H1 (cell line): ENCODE data around the gene SYTL1. TPM values are rescaled to one million over a fixed set of nuclear protein-coding genes. Genes with fewer than 3 reads are reported as not detected.
A peak's percentile ranks its signal among the peaks of the same experiment; 100 is the strongest.

Experiments
- CTCF ChIA-PET: fragments of 300-600 bp; sonication (Branson Sonifier 250); formaldehyde crosslinking; loops from one replicate; lab custom pipeline; 2021; ENCODE audit not compliant: partially characterized antibody; lab: Charles Lee
- POLR2A ChIA-PET: fragments of 300-600 bp; sonication (Branson Sonifier 250); formaldehyde crosslinking; loops from one replicate; lab custom pipeline; 2021; ENCODE audit warnings: inconsistent platforms; ENCODE audit not compliant: partially characterized antibody; lab: Charles Lee
- DNase-seq, 2 experiments: peaks; one replicate each; pipeline versions ENCODE4 v3.0.0 to v3.0.0-alpha.2; 2010 to 2022; ENCODE audit warnings: low spot score in 2 of 2, low read depth in 1 of 2, mixed read lengths in 1 of 2
- FAIRE-seq: peaks from 2 replicates; lab custom pipeline; 2011; peaks lifted over from hg19 to GRCh38; lab: Jason Lieb, UNC
- H2AFZ ChIP-seq: 2 replicates; pipeline ENCODE4 v1.8.1; 2012; ENCODE audit warnings: low read length, inconsistent platforms
- H2AK5ac ChIP-seq: 2 replicates; pipeline ENCODE4 v1.6.1; 2013; ENCODE audit warnings: low read depth, low read length
- H2BK120ac ChIP-seq: replicated peaks from 2 replicates; pipeline ENCODE3; 2013; ENCODE audit warnings: low read depth, low read length, inconsistent platforms
- H2BK12ac ChIP-seq: 2 replicates; pipeline ENCODE4 v1.6.1; 2013; ENCODE audit warnings: low read depth, low read length
- H2BK15ac ChIP-seq: 2 replicates; pipeline ENCODE4 v1.6.1; 2013; ENCODE audit warnings: low read length
- H2BK20ac ChIP-seq: 2 replicates; pipeline ENCODE4 v1.6.1; 2013; ENCODE audit warnings: low read length
- H2BK5ac ChIP-seq: 2 replicates; pipeline ENCODE4 v1.6.1; 2013; ENCODE audit warnings: low read depth, low read length
- H3K14ac ChIP-seq: 2 replicates; pipeline ENCODE4 v1.6.1; 2013; ENCODE audit warnings: inconsistent platforms; ENCODE audit not compliant: insufficient read length
- H3K18ac ChIP-seq: 2 replicates; pipeline ENCODE4 v1.6.1; 2013; ENCODE audit warnings: low read length; ENCODE audit errors: extremely low read depth
- H3K23ac ChIP-seq: 2 replicates; pipeline ENCODE4 v1.6.1; 2013; ENCODE audit warnings: inconsistent platforms; ENCODE audit not compliant: insufficient read length
- H3K23me2 ChIP-seq: 2 replicates; pipeline ENCODE4 v1.6.1; 2013; ENCODE audit warnings: low read depth, low read length
- H3K27ac ChIP-seq: 2 replicates; pipeline ENCODE4 v1.6.1; 2011; ENCODE audit warnings: low read depth, low read length, inconsistent platforms
- H3K27me3 ChIP-seq, 4 experiments: replicated peaks in 1 of 4; 1 replicate in 1 of 4; 2 replicates in 3 of 4; pipeline versions ENCODE4 v1.6.1 to v1.8.1; 2011 to 2013; ENCODE audit warnings: low read length in 3 of 4, mild to moderate bottlenecking in 3 of 4, inconsistent platforms in 2 of 4, mixed read lengths in 2 of 4, moderate library complexity in 1 of 4; ENCODE audit not compliant: control insufficient read depth in 3 of 4, insufficient read depth in 3 of 4; ENCODE audit errors: extremely low read depth in 1 of 4
- H3K36me3 ChIP-seq, 4 experiments: 2 replicates each; pipeline versions ENCODE4 v1.6.1 to v1.8.1; 2011 to 2013; ENCODE audit warnings: mild to moderate bottlenecking in 4 of 4, low read length in 3 of 4, moderate library complexity in 2 of 4, control low read depth in 1 of 4, inconsistent platforms in 1 of 4; ENCODE audit not compliant: insufficient read depth in 4 of 4, control insufficient read depth in 2 of 4
- H3K4ac ChIP-seq: replicated peaks from 2 replicates; pipeline ENCODE3; 2013; ENCODE audit warnings: low read length, low read depth, mixed read lengths, inconsistent platforms; ENCODE audit not compliant: insufficient read length
- H3K4me1 ChIP-seq, 4 experiments: replicated peaks in 1 of 4; 1 replicate in 1 of 4; 2 replicates in 3 of 4; pipeline versions ENCODE4 v1.6.1 to v1.8.1; 2011 to 2013; ENCODE audit warnings: low read length in 3 of 4, inconsistent platforms in 2 of 4, mixed read lengths in 1 of 4; ENCODE audit not compliant: insufficient read depth in 4 of 4, control insufficient read depth in 3 of 4
- H3K4me2 ChIP-seq, 2 experiments: 2 replicates each; pipeline versions ENCODE4 v1.6.1 to v1.8.1; 2011 to 2013; ENCODE audit warnings: low read depth in 2 of 2, low read length in 2 of 2, control low read depth in 1 of 2, inconsistent platforms in 1 of 2, mild to moderate bottlenecking in 1 of 2; ENCODE audit not compliant: insufficient read depth in 1 of 2
- H3K4me3 ChIP-seq, 4 experiments: fragments of 200-600, 300-600 bp in 1 of 4; sonication (generic), shearing (Covaris generic), sonication (Bioruptor Twin) in 1 of 4; 2 replicates each; pipeline versions ENCODE4 v1.5.1 to v1.8.1; 2011 to 2016; ENCODE audit warnings: low read length in 4 of 4, low read depth in 3 of 4, control low read depth in 2 of 4, inconsistent platforms in 2 of 4, mild to moderate bottlenecking in 2 of 4, mixed read lengths in 1 of 4, moderate library complexity in 1 of 4; ENCODE audit not compliant: insufficient read depth in 2 of 4; ENCODE audit errors: extremely low read depth in 1 of 4
- H3K56ac ChIP-seq: replicated peaks from 2 replicates; pipeline ENCODE3; 2013; ENCODE audit warnings: low read depth, mild to moderate bottlenecking, mixed read lengths, low read length, inconsistent platforms; ENCODE audit not compliant: insufficient read length
- H3K79me1 ChIP-seq: 2 replicates; pipeline ENCODE4 v1.6.1; 2013; ENCODE audit warnings: low read depth, low read length, control low read depth
- H3K79me2 ChIP-seq, 2 experiments: 2 replicates each; pipeline versions ENCODE4 v1.6.1 to v1.8.1; 2012 to 2013; ENCODE audit warnings: low read length in 2 of 2, mild to moderate bottlenecking in 2 of 2, inconsistent platforms in 1 of 2; ENCODE audit not compliant: insufficient read depth in 2 of 2, control insufficient read depth in 1 of 2
- H3K9ac ChIP-seq, 4 experiments: replicated peaks in 1 of 4; 1 replicate in 1 of 4; 2 replicates in 3 of 4; pipeline versions ENCODE4 v1.6.1 to v1.8.1; 2011 to 2013; ENCODE audit warnings: low read depth in 3 of 4, low read length in 3 of 4, control low read depth in 2 of 4, mild to moderate bottlenecking in 2 of 4, moderate library complexity in 2 of 4, inconsistent platforms in 1 of 4; ENCODE audit errors: extremely low read depth in 1 of 4
- H3K9me3 ChIP-seq, 2 experiments: 2 replicates each; pipeline versions ENCODE4 v1.6.1 to v1.8.1; 2012 to 2013; ENCODE audit warnings: mild to moderate bottlenecking in 2 of 2, moderate library complexity in 2 of 2, control low read depth in 1 of 2, inconsistent platforms in 1 of 2, low read depth in 1 of 2, low read length in 1 of 2, mixed read lengths in 1 of 2; ENCODE audit not compliant: insufficient read depth in 2 of 2
- H4K20me1 ChIP-seq, 2 experiments: replicated peaks in 1 of 2; 2 replicates each; pipeline versions ENCODE3 to v1.8.1; 2011 to 2013; ENCODE audit warnings: inconsistent platforms in 2 of 2, low read length in 2 of 2, mild to moderate bottlenecking in 1 of 2; ENCODE audit not compliant: insufficient read depth in 2 of 2, control insufficient read depth in 1 of 2
- H4K5ac ChIP-seq: 2 replicates; pipeline ENCODE4 v1.6.1; 2013; ENCODE audit warnings: low read length, low read depth, mixed read lengths, inconsistent platforms; ENCODE audit not compliant: insufficient read length
- H4K8ac ChIP-seq: 2 replicates; pipeline ENCODE4 v1.8.0; 2013; ENCODE audit warnings: mild to moderate bottlenecking, moderate library complexity, low read length, inconsistent platforms; ENCODE audit not compliant: insufficient read depth; ENCODE audit errors: extremely low read depth
- H4K91ac ChIP-seq: replicated peaks from 2 replicates; pipeline ENCODE3; 2013; ENCODE audit warnings: low read length, mixed read lengths, inconsistent platforms; ENCODE audit not compliant: insufficient read length
- BRCA1 ChIP-seq: IDR thresholded peaks from 2 replicates; pipeline ENCODE4 v1.6.1; 2012; ENCODE audit warnings: low read depth, low read length, improper control_type of control experiment
- EGR1 ChIP-seq: IDR thresholded peaks from 2 replicates; pipeline ENCODE4 v1.6.1; 2011; ENCODE audit warnings: low read depth, low read length, borderline replicate concordance
- GTF2F1 ChIP-seq: IDR thresholded peaks from 2 replicates; pipeline ENCODE4 v1.6.1; 2012; ENCODE audit warnings: low read depth, low read length, improper control_type of control experiment, borderline replicate concordance
- KDM1A ChIP-seq: fragments of 200-600, 300-600 bp; sonication (generic); IDR thresholded peaks from 2 replicates; pipeline ENCODE4 v1.7.1; 2016; ENCODE audit warnings: mild to moderate bottlenecking, low read length, borderline replicate concordance
- POLR2AphosphoS5 ChIP-seq: IDR thresholded peaks from 2 replicates; pipeline ENCODE4 v1.6.1; 2011; ENCODE audit warnings: low read depth, low read length
- RAD21 ChIP-seq, 2 experiments: IDR thresholded peaks in 1 of 2; conservative IDR thresholded peaks in 1 of 2; 2 replicates each; pipeline ENCODE4 v1.6.1; 2011; ENCODE audit warnings: low read depth in 2 of 2, low read length in 2 of 2, improper control_type of control experiment in 1 of 2, inconsistent platforms in 1 of 2, mild to moderate bottlenecking in 1 of 2, moderate library complexity in 1 of 2
- RBBP5 ChIP-seq: IDR thresholded peaks from 2 replicates; pipeline ENCODE4 v1.7.1; 2012; ENCODE audit warnings: low read depth, mild to moderate bottlenecking, inconsistent platforms, low read length, moderate library complexity, borderline replicate concordance
- RXRA ChIP-seq: IDR thresholded peaks from 2 replicates; pipeline ENCODE4 v1.6.1; 2011; ENCODE audit warnings: low read depth, mild to moderate bottlenecking, low read length, moderate library complexity; ENCODE audit not compliant: insufficient read depth
- SP4 ChIP-seq: IDR thresholded peaks from 2 replicates; pipeline ENCODE4 v1.6.1; 2012; ENCODE audit warnings: low read length, inconsistent platforms
- TAF1 ChIP-seq: IDR thresholded peaks from 2 replicates; pipeline ENCODE4 v1.6.1; 2011; ENCODE audit warnings: mild to moderate bottlenecking, low read depth, low read length
- WGBS, 2 experiments: shearing (Covaris generic) in 1 of 2; methylation state at CpG; one replicate each; pipeline versions ENCODE4 v1.1.6 to v1.1.7; 2013 to 2015; ENCODE audit warnings: low lambda C conversion rate in 2 of 2, mixed read lengths in 2 of 2, inconsistent platforms in 1 of 2, low coverage in 1 of 2, missing lambda C conversion rate in 1 of 2; ENCODE audit not compliant: insufficient replicate concordance in 2 of 2, insufficient coverage in 1 of 2, insufficient read length in 1 of 2; ENCODE audit errors: extremely low coverage in 1 of 2, missing lambda C conversion rate in 1 of 2; 5-methylcytosine and 5-hydroxymethylcytosine counted together
- polyA plus RNA-seq, 7 experiments: library from polyadenylated mRNA; depleted of rRNA in 3 of 7; stranded (reverse) in 5 of 7; unstranded in 2 of 7; fragments of >200 nt in 5 of 7; fragments of 200-250 nt in 2 of 7; gene quantifications; 1 replicate in 5 of 7; 2 replicates in 1 of 7; 4 replicates in 1 of 7; pipeline versions ENCODE4 v1.2.1 to v1.2.3, GENCODE V29; 2011 to 2013; ENCODE audit warnings: missing spikeins in 2 of 7, mixed read lengths in 2 of 7
- total RNA-seq: library from RNA; stranded (reverse); fragmentation: NEBNext Ultra II Directional; extraction: Animal tissue kit (Norgen Biotek cat#: 25700); gene quantifications from 2 replicates; pipeline ENCODE4 v1.2.1, GENCODE V29; 2021

The SYTL1 gene
- total and polyA plus RNA-seq, 2 of the 8 experiments (the other 6 are each of a cell fraction or from before 2014, with no cell fraction given), result 6.4 to 19.5 TPM

GRCh38 chr1:27350663-27351540, 9.1 kb downstream of the SYTL1 start:
- no peaks in the 10 kb centered on the region for H3K79me1 ChIP-seq
- H3K4me2 ChIP-seq, result peak overlapping the region; percentile 77 to 83
- no peak overlapping the region; the same call in 1 of the 2 replicates for H2AFZ ChIP-seq
- H3K9ac ChIP-seq, result peak overlapping the region in 1 of 4 experiments; percentile 20; a peak in 2 of 7 replicates
- H3K79me2 ChIP-seq, result peaks cover 0 to 4% of the 10 kb centered on the region in 2 experiments; a peak in 1 of 4 replicates
- peaks cover 0 to 8% (median 6%) of the 10 kb centered on the region in 4 experiments; a peak in 5 of 7 replicates for H3K27me3 ChIP-seq
- DNase-seq (peak; percentile 93 to 96), FAIRE-seq (peak; percentile 32)
- H3K23me2 ChIP-seq, result peaks cover 23% of the 10 kb centered on the region
- H3K4me3 ChIP-seq, result peak overlapping the region; percentile 47 to 63 (median 51)
- no peak overlapping the region for H2BK15ac ChIP-seq
- no peak overlapping the region for H3K14ac ChIP-seq
- H4K91ac ChIP-seq, result peak overlapping the region; percentile 87
- 0 out of 8 replicates have a peak, but pooled peaks cover 0 to 3% (median 0%) of the 10 kb centered on the region in 4 experiments for H3K36me3 ChIP-seq
- no peak overlapping the region for H2BK120ac ChIP-seq
- WGBS, 2 experiments, result 5% methylated on average over 48 of the region's 62 CpGs; no CpG with 5 or more reads in 1 of the 2 experiments
- ChIA-PET POLR2A (interaction anchor here (0.7 to 10.9 kb wide), 17 partner anchors 8 to 357 kb away, joined by 3 to 101 read pairs (median 3); partner anchors contain the start of genes MAP3K6, SYTL1, TMEM222 and TRNP1), CTCF (interaction anchor here (0.7 to 28.8 kb wide), 19 partner anchors 9 to 312 kb away, joined by 3 to 625 read pairs (median 6); partner anchors contain the start of genes CD164L2, FCN3, GPR3 and MAP3K6)
- H4K5ac ChIP-seq, result peak overlapping the region; percentile 61
- H3K56ac ChIP-seq, result peak overlapping the region; percentile 78
- peak overlapping the region; percentile 60 for H3K4ac ChIP-seq
- H3K23ac ChIP-seq, result no peak overlapping the region
- peak overlapping the region; percentile 67; the same call in 1 of the 2 replicates for H2BK5ac ChIP-seq
- peak overlapping the region; percentile 72; the same call in 1 of the 2 replicates for H4K8ac ChIP-seq
- H3K9me3 ChIP-seq, result no peaks in the 10 kb centered on the region
- peaks cover 0 to 20% (median 8%) of the 10 kb centered on the region in 4 experiments; a peak in 6 of 7 replicates for H3K4me1 ChIP-seq
- peak overlapping the region; percentile 61; the same call in 1 of the 2 replicates for H2BK20ac ChIP-seq
- peak overlapping the region; percentile 80; the same call in 1 of the 2 replicates for H2BK12ac ChIP-seq
- peaks cover 0 to 6% of the 10 kb centered on the region in 2 experiments for H4K20me1 ChIP-seq
- peak overlapping the region; percentile 10; the same call in 1 of the 2 replicates for H2AK5ac ChIP-seq
- no peak overlapping the region for H3K27ac ChIP-seq
- H3K18ac ChIP-seq, result peak overlapping the region; percentile 96
- TF ChIP-seq EGR1 (no peak), KDM1A (no peak), GTF2F1 (no peak), RAD21 (IDR thresholded peaks at IDR 0.05 in 1 of 2, conservative IDR thresholded peaks at IDR 0.05 in 1 of 2; ENCODE audit: low read depth in 2 of 2, low read length in 2 of 2) (peak; percentile 26 to 50; a peak in 3 of 4 replicates), POLR2AphosphoS5 (no peak), RBBP5 (no peak; the same call in 1 of the 2 replicates), RXRA (no peak), TAF1 (no peak), BRCA1 (no peak), SP4 (peak; percentile 96)
